ENCODE data around the gene RGS12.

DNA sequence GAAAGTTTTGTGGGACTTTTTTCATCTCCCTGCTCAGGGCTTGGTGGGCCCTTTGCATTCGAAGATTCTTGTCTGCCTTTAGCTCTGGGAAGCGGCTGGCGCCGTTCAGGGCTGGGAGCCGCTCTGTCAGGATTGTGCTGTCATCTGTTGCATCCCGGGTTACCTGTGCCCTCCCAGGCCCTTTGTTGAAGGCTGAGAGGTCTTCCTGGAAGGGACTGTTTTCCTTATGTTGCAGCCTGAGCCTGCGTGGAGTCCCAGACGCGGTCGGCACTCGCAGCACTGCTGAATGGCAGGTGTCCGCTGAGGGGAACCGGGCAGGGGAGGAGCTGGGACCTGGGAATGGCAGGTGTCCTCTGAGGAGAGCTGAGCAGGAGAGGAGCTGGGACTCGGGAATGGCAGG is 15.9 kb downstream of the RGS12 start:
- TF ChIP-seq, protein P1, sequence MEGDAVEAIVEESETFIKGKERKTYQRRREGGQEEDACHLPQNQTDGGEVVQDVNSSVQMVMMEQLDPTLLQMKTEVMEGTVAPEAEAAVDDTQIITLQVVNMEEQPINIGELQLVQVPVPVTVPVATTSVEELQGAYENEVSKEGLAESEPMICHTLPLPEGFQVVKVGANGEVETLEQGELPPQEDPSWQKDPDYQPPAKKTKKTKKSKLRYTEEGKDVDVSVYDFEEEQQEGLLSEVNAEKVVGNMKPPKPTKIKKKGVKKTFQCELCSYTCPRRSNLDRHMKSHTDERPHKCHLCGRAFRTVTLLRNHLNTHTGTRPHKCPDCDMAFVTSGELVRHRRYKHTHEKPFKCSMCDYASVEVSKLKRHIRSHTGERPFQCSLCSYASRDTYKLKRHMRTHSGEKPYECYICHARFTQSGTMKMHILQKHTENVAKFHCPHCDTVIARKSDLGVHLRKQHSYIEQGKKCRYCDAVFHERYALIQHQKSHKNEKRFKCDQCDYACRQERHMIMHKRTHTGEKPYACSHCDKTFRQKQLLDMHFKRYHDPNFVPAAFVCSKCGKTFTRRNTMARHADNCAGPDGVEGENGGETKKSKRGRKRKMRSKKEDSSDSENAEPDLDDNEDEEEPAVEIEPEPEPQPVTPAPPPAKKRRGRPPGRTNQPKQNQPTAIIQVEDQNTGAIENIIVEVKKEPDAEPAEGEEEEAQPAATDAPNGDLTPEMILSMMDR (IDR thresholded peaks at IDR 0.05 in 8 of 11, conservative IDR thresholded peaks at IDR 0.05 in 3 of 11), result no peak
- TF ChIP-seq POLR2AphosphoS5 (IDR thresholded peaks at IDR 0.05) (no peak), POLR2A (IDR thresholded peaks at IDR 0.05) (no peak)

All from spleen (tissue), 7 donors.